Glomerular visceral epithelial cell (primary cell): ENCODE results near the gene NFKBIL1.
"Not testable (repeated sequence)": the region's sequence is repeated elsewhere in the genome, so short reads cannot be mapped to it uniquely, and the experiment has no call there.

Experiments used
- DNase-seq: peaks from one replicate; pipeline ENCODE4 v3.0.0-alpha.2; 2016; ENCODE audit errors: extremely low spot score

NFKBIL1 gene

GRCh38 chr6:31580807-31581433 is 33.5 kb downstream of the NFKBIL1 start:
- DNase-seq = peak; percentile 81

- DNase-seq = no peak
These were observed 34.2 kb downstream of the NFKBIL1 start for GRCh38 chr6:31581434-31582229.

GRCh38 chr6:31582230-31582643 is 34.8 kb downstream of the NFKBIL1 start, which contains the start of gene LTB:
Gene LTB, minus strand, starts transcription at chr6:31582424. Its CDS starts 7 bp downstream, at chr6:31582417.
- DNase-seq = no peak

GRCh38 chr6:31585491-31585890 is 38.1 kb downstream of the NFKBIL1 start:
- no peak for DNase-seq

GRCh38 chr6:31586008-31586407 is 38.6 kb downstream of the NFKBIL1 start, which contains the start of gene LST1:
Gene LST1, plus strand, starts transcription at chr6:31586277. Its CDS starts 1,023 bp downstream, at chr6:31587300.
- no peak for DNase-seq

GRCh38 chr6:31586599-31587281 is 39.3 kb downstream of the NFKBIL1 start:
- DNase-seq = no peak

- DNase-seq = no peak
These were observed 40.7 kb downstream of the NFKBIL1 start for GRCh38 chr6:31587791-31588777.

GRCh38 chr6:31588871-31589650 is 41.7 kb downstream of the NFKBIL1 start:
- no peak for DNase-seq

- DNase-seq = not testable (repeated sequence)
These were observed 43.3 kb downstream of the NFKBIL1 start for GRCh38 chr6:31590691-31591090.

- DNase-seq = no peak
These were observed 45.0 kb downstream of the NFKBIL1 start for GRCh38 chr6:31592396-31592771.

- DNase-seq = peak; percentile 58
These were observed 49.6 kb downstream of the NFKBIL1 start for GRCh38 chr6:31597006-31597405.

GRCh38 chr6:31607317-31607716 is 59.9 kb downstream of the NFKBIL1 start:
- no peak for DNase-seq
